ENCODE data around the gene SLC6A9.

Gene SLC6A9

GRCh38 chr1:43982241-43982640 is 49.0 kb downstream of the SLC6A9 start:
- DNase-seq (ENCODE audit: low read depth in 2 of 2) = no peak
- no peak for TF ChIP-seq CTCF (IDR thresholded peaks at IDR 0.05; ENCODE audit: low read depth, low read length)
- H3K4me3 ChIP-seq (replicated peaks in 1 of 2; ENCODE audit: low read depth in 2 of 2, low read length in 2 of 2) = no peak overlapping the region

- no peak for DNase-seq (ENCODE audit: low read depth in 2 of 2)
- H3K4me3 ChIP-seq (replicated peaks in 1 of 2; ENCODE audit: low read depth in 2 of 2, low read length in 2 of 2) = no peak overlapping the region
- TF ChIP-seq CTCF (IDR thresholded peaks at IDR 0.05; ENCODE audit: low read depth, low read length) = no peak
Observed at GRCh38 chr1:43981636-43982035, 49.6 kb downstream of the SLC6A9 start.

- H3K4me3 ChIP-seq (replicated peaks in 1 of 2; ENCODE audit: low read depth in 2 of 2, low read length in 2 of 2) = no peak overlapping the region
- no peak for DNase-seq (ENCODE audit: low read depth in 2 of 2)
- TF ChIP-seq CTCF (IDR thresholded peaks at IDR 0.05; ENCODE audit: low read depth, low read length) = no peak
Observed at GRCh38 chr1:43981135-43981491, 50.1 kb downstream of the SLC6A9 start.

- peak; percentile 21 to 63 for DNase-seq (ENCODE audit: low read depth in 2 of 2)
- peak overlapping the region; percentile 57 to 69 for H3K4me3 ChIP-seq (replicated peaks in 1 of 2; ENCODE audit: low read depth in 2 of 2, low read length in 2 of 2)
- TF ChIP-seq CTCF (IDR thresholded peaks at IDR 0.05; ENCODE audit: low read depth, low read length) = no peak
Observed at GRCh38 chr1:43980255-43981134, 50.8 kb downstream of the SLC6A9 start.

- peak overlapping the region; percentile 57 to 69 for H3K4me3 ChIP-seq (replicated peaks in 1 of 2; ENCODE audit: low read depth in 2 of 2, low read length in 2 of 2)
- DNase-seq (ENCODE audit: low read depth in 2 of 2) = peak; percentile 56 to 57
- TF ChIP-seq CTCF (IDR thresholded peaks at IDR 0.05; ENCODE audit: low read depth, low read length) = no peak
Observed at GRCh38 chr1:43979528-43980254, 51.6 kb downstream of the SLC6A9 start.

GRCh38 chr1:43979261-43979527 is 52.1 kb downstream of the SLC6A9 start:
- no peak for DNase-seq (ENCODE audit: low read depth in 2 of 2)

More at GRCh38 chr1:43979261-43979527, 52.1 kb downstream of the SLC6A9 start:
- H3K4me3 ChIP-seq (replicated peaks in 1 of 2; ENCODE audit: low read depth in 2 of 2, low read length in 2 of 2) = peak overlapping the region; percentile 57 to 69
- TF ChIP-seq CTCF (IDR thresholded peaks at IDR 0.05; ENCODE audit: low read depth, low read length) = no peak

Measured in cardiac fibroblast (primary cell).